HepG2 (cell line): ENCODE data around the gene TMEM217.

ENCODE experiments used
- BHLHE40 ChIP-seq: IDR thresholded peaks from 2 replicates; pipeline ENCODE4 v1.6.1; 2011; ENCODE audit warnings: low read length, improper control_type of control experiment
- CEBPB ChIP-seq: IDR thresholded peaks from 2 replicates; pipeline ENCODE4 v1.6.1; 2011; ENCODE audit warnings: low read depth, low read length, improper control_type of control experiment, borderline replicate concordance
- CSRNP2 ChIP-seq: sonication (generic); formaldehyde crosslinking; conservative IDR thresholded peaks from 2 replicates; pipeline ENCODE4 v1.8.0; 2022; ENCODE audit warnings: low read depth, missing genetic modification reagents
- RAD21 ChIP-seq: fragments of 450-650 bp; formaldehyde crosslinking; IDR thresholded peaks from 2 replicates; pipeline ENCODE4 v1.5.0; 2020; ENCODE audit warnings: mild to moderate bottlenecking
- RFXAP ChIP-seq: sonication (generic); formaldehyde crosslinking; IDR thresholded peaks from 2 replicates; pipeline ENCODE4 v1.4.0; 2020; ENCODE audit warnings: missing genetic modification reagents, borderline replicate concordance
- STAT5B ChIP-seq: sonication (generic); formaldehyde crosslinking; IDR thresholded peaks from 2 replicates; pipeline ENCODE4 v1.4.0; 2020; ENCODE audit warnings: missing genetic modification reagents
- SUZ12 ChIP-seq: fragments of 150-350 bp; IDR thresholded peaks from 2 replicates; pipeline ENCODE4 v1.6.1; 2014; ENCODE audit warnings: low read depth, low read length
- ZNF280D ChIP-seq: sonication (generic); formaldehyde crosslinking; IDR thresholded peaks from 2 replicates; pipeline ENCODE4 v1.5.1; 2020; ENCODE audit warnings: mild to moderate bottlenecking, missing genetic modification reagents
- ZNF850 ChIP-seq: sonication (generic); formaldehyde crosslinking; conservative IDR thresholded peaks from 2 replicates; pipeline ENCODE4 v1.9.0; 2021; ENCODE audit warnings: mild to moderate bottlenecking, missing genetic modification reagents
- TF ChIP-seq, protein P1 (sequence below): fragments of 450-650 bp; IDR thresholded peaks from 2 replicates; pipeline ENCODE4 v1.6.1; 2017
- TF ChIP-seq, protein P2 (sequence below): sonication (generic); formaldehyde crosslinking; IDR thresholded peaks from 2 replicates; pipeline ENCODE4 v1.5.0; 2020; ENCODE audit warnings: mild to moderate bottlenecking, missing genetic modification reagents, moderate library complexity
- TF ChIP-seq, protein P3 (sequence below): sonication (generic); formaldehyde crosslinking; IDR thresholded peaks from 2 replicates; pipeline ENCODE4 v1.4.0; 2020; ENCODE audit warnings: mild to moderate bottlenecking, missing genetic modification reagents

DNA sequence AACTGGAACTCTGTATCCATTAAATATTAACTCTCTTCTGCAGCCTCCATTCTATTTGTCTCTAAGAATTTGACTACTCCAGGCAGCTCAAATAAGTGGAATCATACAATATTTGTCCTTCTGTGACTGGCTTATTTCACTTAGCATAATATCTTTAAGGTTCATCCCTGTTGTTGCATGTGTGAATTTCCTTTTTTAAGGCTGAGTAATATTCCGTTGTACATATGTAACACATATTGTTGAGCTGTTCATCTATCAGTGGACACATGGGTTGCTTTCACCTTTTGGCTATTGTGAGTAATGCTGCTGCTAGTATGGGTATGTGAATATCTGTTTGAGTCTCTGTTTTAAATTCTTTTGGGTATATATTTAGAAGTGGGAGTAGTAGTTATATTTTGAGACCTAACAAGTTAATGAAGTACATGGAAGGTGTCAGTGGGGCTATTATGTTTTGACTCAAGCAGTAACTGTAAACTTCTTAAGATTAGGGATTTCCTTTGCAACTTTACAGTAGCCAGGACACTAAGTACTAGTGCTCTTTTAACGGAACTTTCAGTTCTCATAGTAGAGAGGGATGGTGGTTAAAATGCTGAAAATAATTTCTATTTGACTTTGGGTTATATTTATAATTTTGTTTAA, 29.7 kb upstream of the TMEM217 start:
- TF ChIP-seq SUZ12 (no peak), ZNF280D (CRISPR knock-in tag) (no peak), CEBPB (no peak), CSRNP2 (CRISPR knock-in tag) (no peak), ZNF850 (CRISPR knock-in tag) (no peak), RAD21 (CRISPR knock-in tag) (no peak), STAT5B (CRISPR knock-in tag) (no peak), RFXAP (CRISPR knock-in tag) (no peak), BHLHE40 (no peak)
- TF ChIP-seq, protein P1, sequence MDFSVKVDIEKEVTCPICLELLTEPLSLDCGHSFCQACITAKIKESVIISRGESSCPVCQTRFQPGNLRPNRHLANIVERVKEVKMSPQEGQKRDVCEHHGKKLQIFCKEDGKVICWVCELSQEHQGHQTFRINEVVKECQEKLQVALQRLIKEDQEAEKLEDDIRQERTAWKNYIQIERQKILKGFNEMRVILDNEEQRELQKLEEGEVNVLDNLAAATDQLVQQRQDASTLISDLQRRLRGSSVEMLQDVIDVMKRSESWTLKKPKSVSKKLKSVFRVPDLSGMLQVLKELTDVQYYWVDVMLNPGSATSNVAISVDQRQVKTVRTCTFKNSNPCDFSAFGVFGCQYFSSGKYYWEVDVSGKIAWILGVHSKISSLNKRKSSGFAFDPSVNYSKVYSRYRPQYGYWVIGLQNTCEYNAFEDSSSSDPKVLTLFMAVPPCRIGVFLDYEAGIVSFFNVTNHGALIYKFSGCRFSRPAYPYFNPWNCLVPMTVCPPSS, result no peak
- TF ChIP-seq, protein P2, sequence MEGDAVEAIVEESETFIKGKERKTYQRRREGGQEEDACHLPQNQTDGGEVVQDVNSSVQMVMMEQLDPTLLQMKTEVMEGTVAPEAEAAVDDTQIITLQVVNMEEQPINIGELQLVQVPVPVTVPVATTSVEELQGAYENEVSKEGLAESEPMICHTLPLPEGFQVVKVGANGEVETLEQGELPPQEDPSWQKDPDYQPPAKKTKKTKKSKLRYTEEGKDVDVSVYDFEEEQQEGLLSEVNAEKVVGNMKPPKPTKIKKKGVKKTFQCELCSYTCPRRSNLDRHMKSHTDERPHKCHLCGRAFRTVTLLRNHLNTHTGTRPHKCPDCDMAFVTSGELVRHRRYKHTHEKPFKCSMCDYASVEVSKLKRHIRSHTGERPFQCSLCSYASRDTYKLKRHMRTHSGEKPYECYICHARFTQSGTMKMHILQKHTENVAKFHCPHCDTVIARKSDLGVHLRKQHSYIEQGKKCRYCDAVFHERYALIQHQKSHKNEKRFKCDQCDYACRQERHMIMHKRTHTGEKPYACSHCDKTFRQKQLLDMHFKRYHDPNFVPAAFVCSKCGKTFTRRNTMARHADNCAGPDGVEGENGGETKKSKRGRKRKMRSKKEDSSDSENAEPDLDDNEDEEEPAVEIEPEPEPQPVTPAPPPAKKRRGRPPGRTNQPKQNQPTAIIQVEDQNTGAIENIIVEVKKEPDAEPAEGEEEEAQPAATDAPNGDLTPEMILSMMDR (CRISPR knock-in tag), result no peak
- TF ChIP-seq, protein P3, sequence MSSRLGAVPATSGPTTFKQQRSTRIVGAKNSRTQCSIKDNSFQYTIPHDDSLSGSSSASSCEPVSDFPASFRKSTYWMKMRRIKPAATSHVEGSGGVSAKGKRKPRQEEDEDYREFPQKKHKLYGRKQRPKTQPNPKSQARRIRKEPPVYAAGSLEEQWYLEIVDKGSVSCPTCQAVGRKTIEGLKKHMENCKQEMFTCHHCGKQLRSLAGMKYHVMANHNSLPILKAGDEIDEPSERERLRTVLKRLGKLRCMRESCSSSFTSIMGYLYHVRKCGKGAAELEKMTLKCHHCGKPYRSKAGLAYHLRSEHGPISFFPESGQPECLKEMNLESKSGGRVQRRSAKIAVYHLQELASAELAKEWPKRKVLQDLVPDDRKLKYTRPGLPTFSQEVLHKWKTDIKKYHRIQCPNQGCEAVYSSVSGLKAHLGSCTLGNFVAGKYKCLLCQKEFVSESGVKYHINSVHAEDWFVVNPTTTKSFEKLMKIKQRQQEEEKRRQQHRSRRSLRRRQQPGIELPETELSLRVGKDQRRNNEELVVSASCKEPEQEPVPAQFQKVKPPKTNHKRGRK (CRISPR knock-in tag), result no peak
